HL-60 (cell line): ENCODE data around the gene SPATA6L.

ENCODE experiments used
- SPI1 ChIP-seq: IDR thresholded peaks from 2 replicates; pipeline ENCODE4 v1.6.1; 2012; ENCODE audit warnings: low read depth, mild to moderate bottlenecking, borderline replicate concordance
- TF ChIP-seq, protein P1 (sequence below): IDR thresholded peaks from one replicate; pipeline ENCODE4 v1.5.1; 2011; ENCODE audit warnings: low read length, control low read depth, inconsistent platforms; ENCODE audit not compliant: insufficient read depth
- TF ChIP-seq, protein P2 (sequence below): IDR thresholded peaks from 2 replicates; pipeline ENCODE4 v1.6.1; 2012; ENCODE audit warnings: low read depth; ENCODE audit not compliant: insufficient replicate concordance

DNA sequence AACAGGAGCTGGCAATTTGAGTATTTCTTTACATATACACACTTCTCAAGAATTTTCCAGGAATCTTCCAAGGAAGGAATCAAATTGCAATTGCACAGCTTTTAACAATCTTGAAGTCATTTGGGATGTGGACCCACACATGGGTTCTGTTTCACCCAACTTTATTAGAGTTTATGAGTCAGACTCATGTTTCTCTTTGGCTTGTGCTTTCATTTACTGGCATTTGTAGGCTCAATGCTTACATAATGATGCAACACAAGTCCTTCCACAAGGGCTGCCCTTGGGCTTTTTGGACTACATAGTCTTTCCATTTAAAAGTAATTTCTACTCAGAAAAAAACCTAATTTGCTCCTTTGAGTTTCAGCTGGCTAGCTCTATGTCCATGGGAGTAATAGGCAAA, 8.5 kb upstream of the SPATA6L start:
- TF ChIP-seq, protein P1, sequence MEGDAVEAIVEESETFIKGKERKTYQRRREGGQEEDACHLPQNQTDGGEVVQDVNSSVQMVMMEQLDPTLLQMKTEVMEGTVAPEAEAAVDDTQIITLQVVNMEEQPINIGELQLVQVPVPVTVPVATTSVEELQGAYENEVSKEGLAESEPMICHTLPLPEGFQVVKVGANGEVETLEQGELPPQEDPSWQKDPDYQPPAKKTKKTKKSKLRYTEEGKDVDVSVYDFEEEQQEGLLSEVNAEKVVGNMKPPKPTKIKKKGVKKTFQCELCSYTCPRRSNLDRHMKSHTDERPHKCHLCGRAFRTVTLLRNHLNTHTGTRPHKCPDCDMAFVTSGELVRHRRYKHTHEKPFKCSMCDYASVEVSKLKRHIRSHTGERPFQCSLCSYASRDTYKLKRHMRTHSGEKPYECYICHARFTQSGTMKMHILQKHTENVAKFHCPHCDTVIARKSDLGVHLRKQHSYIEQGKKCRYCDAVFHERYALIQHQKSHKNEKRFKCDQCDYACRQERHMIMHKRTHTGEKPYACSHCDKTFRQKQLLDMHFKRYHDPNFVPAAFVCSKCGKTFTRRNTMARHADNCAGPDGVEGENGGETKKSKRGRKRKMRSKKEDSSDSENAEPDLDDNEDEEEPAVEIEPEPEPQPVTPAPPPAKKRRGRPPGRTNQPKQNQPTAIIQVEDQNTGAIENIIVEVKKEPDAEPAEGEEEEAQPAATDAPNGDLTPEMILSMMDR: no peak
- TF ChIP-seq, protein P2, sequence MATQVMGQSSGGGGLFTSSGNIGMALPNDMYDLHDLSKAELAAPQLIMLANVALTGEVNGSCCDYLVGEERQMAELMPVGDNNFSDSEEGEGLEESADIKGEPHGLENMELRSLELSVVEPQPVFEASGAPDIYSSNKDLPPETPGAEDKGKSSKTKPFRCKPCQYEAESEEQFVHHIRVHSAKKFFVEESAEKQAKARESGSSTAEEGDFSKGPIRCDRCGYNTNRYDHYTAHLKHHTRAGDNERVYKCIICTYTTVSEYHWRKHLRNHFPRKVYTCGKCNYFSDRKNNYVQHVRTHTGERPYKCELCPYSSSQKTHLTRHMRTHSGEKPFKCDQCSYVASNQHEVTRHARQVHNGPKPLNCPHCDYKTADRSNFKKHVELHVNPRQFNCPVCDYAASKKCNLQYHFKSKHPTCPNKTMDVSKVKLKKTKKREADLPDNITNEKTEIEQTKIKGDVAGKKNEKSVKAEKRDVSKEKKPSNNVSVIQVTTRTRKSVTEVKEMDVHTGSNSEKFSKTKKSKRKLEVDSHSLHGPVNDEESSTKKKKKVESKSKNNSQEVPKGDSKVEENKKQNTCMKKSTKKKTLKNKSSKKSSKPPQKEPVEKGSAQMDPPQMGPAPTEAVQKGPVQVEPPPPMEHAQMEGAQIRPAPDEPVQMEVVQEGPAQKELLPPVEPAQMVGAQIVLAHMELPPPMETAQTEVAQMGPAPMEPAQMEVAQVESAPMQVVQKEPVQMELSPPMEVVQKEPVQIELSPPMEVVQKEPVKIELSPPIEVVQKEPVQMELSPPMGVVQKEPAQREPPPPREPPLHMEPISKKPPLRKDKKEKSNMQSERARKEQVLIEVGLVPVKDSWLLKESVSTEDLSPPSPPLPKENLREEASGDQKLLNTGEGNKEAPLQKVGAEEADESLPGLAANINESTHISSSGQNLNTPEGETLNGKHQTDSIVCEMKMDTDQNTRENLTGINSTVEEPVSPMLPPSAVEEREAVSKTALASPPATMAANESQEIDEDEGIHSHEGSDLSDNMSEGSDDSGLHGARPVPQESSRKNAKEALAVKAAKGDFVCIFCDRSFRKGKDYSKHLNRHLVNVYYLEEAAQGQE: no peak
- no peak for TF ChIP-seq SPI1
